GM18907 (cell line): ENCODE results near the gene MUC16.
"Not testable (repeated sequence)": the region's sequence is repeated elsewhere in the genome, so short reads cannot be mapped to it uniquely, and the experiment has no call there.

Experiments used
- ATAC-seq: cut with Tn5 transposase; IDR thresholded peaks from one replicate; pipeline ENCODE4 v1.9.1; 2021; ENCODE audit warnings: mild to moderate bottlenecking, moderate library complexity; ENCODE audit not compliant: unreplicated experiment

Gene MUC16

DNA sequence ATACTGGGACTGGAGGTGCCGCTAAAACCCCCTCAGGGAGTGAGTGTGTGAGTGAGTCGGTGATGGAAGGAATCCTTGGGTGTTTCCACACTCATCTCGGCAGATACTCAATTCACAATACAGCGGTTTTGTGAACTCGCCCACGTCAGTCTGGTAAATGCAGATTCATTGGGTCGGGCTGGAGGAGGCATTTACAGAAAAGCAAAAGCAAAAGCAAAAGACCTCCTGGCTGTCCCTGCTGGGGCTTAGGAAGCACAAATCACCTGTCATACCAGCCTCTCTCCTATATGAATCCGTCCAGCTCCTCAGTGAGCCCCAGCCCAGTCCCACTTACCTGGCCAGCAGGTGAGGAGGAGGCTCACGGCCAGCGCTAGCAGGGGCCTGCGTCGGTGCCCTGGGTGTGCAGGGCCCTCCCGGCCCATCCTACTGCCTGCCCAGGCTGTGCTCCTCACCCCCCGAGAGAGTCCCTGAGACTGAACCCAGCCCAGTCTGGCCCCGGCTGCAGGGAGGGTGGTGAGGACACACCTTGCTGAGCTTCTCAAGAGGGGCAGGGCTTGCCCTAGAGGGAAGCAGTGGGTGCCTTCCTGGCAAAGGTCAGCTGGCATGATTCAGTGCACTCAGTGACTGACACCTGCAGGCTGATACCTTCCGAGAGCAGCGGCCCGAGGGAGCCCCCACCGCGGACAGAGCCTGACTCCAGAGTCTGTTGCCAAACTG is at the start of gene MUC16:
Gene MUC16 (minus strand): TSS at position 475 of the 717 bp plus-strand sequence.
- no peak for ATAC-seq

DNA sequence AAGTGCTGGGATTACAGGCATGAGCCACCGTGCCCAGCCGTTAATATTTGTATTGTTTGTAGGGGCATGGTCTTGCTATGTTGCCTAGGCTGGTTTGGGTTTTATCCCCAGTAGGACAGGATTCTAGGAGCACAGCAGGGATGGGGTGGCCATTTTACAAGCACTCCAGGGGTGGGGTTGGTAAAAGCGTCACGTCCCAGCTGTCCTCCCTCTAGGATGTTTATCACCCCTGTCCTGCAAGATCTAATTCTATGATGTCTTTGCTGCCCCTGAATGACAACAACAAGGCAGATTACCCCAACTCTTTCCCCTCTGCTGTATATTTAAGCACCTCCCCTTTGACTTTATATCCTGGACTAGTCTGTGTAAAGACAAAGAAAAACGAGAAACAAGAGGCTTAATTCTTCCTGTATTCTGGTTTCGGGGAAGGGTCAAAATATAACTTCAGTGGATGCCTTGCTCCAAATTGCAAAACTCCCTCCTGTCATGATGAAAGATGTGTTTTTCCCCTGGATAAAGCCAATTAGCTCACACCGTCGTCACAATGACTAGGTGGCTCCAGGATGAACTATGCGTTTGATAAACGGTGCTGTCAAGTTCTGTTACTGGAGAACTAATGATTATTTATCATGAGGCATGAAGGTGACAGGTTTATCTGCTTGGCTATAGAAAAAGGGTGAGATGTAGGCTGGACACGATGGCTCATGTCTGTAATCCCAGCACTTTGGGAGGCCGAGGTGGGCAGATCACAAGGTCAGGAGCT is 48.9 kb upstream of the MUC16 start:
- ATAC-seq: no peak

DNA sequence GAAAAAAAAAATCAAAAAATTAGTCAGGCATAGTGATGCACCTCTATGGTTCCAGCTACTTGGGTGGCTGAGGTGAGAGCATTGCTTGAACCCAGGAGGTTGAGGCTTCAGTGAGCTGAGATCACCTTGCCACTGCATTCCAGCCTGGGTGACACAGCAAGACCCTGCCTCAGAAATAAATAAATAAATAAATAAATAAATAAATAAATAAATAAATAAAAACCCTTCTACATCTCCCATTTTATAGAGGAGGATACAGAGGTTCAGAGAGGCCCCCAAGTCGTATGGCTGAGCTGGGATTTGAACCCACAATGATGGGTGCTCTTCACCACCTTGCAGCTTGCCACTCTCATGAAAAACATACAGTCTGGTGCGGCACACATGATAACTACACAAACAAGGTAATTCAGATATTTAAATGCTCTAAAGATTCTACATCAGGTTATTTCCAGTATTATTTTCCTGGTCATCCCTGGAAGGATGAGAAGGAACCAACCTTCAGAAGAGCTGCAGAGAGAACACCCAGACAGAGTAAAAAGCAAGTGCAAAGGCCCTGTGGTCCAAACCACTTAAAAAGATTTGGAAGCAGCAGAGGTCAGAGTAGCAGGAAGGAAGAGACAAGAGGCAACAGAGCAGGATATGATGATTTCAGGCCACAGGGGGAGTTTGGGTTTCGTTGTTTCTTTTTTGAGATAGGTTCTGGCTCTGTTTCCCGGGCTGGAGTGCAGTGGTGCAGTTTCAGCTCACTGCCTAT is 47.5 kb upstream of the MUC16 start:
- no peak for ATAC-seq

DNA sequence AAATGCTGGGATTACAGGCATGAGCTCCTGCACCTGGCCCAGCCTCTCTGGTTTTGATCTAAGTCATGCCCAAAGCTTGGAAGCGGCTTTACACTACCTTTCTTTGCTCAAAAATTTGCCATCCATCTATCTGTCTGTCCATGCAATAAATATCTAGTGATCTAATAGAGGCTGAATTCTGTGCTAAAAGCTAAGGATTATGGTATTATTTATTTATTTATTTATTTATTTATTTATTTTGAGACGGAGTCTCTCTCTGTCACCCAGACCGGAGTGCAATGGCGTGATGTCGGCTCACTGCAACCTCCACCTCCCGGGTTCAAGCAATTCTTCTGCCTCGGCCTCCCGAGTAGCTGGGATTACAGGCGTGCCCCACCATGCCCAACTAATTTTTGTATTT is 45.9 kb upstream of the MUC16 start:
- not testable (repeated sequence) for ATAC-seq

DNA sequence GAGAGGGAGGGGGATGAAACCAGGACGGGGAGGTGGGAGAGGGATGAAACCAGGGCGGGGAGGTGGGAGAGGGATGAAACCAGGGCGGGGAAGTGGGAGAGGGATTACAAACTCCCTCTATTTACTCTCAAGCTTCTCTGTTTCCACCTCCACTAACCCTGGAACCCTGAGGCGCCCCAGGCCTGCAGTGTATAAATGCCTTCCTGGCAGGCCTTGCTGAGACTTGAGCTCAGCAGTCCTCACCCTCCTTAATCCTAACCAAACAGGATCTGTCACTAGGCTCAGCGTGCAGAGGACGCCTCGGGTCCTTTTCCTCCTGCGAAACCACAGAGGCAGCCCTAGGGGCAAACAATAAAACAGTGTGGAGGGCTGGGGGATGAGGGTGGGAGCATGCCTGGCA is 44.6 kb upstream of the MUC16 start:
- ATAC-seq: no peak

DNA sequence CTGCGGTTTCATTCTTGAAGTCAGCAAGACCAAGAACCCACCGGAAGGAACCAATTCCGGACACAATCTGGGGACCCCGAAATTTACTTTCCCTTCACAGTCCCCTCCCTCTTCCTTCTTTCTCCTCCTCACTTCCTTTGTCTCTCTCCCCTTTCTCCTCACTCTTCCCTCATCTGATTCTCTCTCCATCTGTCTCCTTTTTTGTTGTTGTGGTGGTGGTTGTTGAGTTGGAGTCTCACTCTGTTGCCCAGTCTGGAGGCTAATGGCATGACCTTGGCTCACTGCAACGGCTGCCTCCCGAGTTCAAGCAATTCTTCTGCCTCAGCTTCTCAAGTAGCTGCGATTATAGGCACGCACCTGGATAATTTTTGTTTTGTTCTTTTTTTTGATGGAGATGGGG is 44.0 kb upstream of the MUC16 start:
- no peak for ATAC-seq

DNA sequence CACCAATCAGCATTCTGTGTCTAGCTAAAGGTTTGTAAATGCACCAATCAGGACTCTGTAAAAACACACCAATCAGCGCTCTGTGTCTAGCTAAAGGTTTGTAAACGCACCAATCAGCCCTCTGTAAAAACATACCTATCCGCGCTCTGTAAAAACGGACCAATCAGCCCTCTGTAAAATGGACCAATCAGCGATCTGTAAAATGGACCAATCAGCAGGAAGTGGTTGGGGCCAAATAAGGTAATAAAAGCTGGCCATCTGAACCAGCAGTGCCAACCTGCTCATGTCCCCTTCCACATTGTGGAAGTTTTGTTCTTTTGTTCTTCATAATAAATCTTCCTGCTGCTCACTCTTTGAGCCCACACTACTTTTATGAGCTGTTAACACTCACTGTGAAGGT is 43.5 kb upstream of the MUC16 start:
- not testable (repeated sequence) for ATAC-seq

DNA sequence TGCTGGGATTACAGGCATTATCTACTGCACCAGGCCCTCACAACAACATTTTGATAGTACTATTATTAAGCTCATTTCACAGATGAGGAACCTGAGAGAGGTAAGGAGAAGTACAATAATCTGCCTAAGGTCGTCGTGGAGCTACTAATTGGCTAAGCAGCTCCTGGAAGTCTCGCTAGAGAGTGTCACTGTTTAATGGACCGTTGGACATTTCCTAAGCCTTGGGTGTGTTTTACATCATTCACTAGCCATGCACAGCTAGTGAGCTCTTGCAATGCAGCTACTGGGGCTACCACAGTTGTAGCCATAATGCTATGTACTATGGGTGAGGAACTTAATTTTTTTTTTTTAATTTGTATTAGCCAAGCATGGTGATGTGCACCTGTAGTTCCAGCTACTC is 42.7 kb upstream of the MUC16 start:
- no peak for ATAC-seq

DNA sequence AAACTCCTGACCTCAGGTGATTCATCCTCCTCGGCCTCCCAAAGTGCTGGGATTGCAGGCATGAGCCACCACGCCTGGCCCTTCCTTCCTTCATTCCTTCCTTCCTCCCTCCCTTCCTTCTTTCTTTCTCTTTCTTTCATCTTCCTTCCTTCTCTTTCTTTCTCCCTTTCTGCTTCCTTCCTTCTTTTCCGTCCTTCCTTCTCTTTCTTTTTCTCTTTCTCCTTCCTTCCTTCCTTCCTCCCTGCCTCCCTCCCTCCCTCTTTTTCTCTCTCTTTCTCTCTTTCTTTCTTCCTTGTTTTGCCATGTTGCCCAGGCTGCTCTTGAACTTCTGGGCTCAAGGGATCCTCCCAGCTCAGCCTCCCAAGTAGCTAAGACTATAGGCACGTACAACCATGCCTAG is 36.5 kb upstream of the MUC16 start:
- ATAC-seq: no peak

DNA sequence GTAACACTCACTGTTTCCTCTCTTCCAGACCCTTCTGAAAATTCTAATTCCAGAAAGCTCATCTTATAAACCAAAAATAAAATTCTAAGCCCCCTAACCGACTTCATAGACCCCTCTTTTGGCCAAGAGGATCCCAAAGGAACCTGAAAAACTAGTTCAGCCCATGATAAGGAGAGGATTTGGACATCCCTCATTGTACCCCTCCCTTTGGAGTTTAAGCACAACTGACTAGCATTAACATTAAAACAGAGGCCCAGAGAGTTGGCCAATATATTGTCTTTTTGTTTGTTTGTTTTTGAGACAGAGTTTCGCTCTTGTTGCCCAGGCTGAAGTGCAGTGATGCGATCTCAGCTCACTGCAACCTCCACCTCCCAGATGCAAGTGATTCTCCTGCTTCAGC is 34.2 kb upstream of the MUC16 start:
- ATAC-seq: no peak

DNA sequence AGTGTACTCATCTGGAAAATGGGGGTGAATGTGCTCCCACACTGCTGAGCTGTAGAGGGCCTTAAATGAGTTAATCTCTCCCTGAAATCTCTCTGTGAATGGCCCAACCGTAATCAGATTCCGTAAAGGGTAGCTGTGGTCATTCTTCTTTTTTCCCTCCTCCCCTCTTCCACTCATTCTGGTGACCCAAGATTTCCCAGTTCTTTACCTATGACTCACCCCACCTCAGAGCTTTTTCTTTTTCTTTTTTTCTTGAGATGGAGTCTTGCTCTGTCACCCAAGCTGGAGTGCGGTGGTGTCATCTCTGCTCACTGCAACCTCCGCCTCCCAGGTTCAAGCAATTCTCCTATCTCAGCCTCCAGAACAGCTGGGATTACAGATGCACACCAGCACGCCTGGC is 33.3 kb upstream of the MUC16 start:
- ATAC-seq: no peak

DNA sequence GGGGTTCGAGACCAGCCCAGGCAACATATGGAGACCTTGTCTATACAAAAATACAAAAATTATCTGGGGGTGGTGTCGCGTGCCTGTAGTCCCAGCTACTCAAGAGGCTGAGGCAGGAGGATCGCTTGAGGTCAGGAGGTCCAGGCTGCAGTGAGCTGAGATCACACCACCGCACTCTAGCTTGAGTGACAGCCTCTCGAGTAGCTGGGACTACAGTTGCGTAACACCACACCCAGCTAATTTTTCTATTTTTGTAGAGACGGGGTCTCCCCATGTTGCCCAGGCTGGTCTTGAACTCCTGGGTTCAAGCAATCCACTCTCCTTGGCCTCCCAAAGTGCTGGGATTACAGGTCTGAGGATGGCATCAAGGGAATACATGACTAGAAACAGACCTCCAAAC is 30.8 kb upstream of the MUC16 start:
- ATAC-seq: no peak

DNA sequence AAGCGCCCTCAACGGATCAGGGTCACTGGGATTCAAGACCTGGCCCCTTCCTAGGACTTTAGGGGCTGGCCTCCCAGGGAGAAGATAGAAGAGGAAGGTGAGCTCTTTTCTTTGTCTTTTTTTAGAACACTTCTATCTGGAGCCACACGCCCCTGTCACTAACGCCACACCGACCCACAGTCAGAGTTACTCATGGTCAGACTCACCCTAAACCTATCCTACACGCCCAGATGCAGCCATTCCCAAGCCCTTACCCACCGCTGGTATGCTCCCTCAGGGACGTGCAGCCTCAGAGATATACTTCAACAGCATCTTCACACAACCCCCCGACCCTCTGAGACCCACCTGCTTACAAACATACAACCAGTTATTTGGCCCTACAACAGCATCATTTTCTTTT is 29.9 kb upstream of the MUC16 start:
- no peak for ATAC-seq

DNA sequence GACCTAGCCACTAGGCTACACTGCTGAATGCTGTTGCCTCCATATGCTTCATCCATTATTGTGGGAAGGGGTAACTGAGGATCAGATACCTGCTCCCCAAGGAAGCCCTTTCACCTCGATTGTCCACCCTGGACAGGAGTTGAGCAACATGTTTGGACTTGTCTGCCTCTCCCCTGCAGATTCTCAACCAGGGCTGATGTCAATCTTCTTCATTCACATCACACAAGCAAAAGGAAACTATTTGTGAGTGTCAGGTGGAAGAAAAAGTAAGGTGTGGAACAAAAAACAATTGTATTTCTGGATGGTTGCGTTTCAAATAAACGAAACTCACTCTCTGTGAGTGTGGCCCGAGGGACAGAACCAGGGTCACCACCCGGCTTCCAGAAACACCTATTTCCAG is 29.5 kb upstream of the MUC16 start:
- ATAC-seq: no peak

DNA sequence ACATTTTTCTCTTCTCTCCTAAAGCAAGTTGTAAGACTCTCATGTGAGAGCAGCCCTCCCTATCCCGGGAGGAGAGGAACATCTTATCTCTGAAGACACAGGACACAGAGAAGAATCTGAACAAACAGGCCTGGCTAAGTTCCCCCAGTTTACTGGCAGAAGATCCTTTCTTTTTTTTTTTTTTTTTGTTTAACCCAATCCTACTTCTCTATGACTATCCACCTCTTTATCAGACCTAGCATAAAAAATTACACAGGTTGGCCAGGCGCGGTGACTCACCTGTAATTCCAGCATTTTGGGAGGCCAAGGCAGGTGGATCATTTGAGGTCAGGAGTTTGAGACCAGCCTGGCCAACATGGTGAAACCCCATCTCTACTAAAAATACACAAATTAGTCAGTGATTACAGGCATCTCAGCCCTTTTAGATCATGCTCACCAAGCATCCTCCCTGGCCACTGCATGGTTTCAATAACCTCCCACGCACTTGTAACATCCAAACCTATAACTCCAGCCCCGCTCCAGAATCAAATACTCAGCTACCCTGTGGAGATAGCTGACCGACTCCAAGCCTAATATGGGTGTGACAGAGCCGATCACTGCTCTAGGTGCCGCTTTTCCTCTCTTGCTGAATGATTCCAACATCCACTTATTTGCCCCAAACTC is 27.3 kb upstream of the MUC16 start:
- no peak for ATAC-seq

DNA sequence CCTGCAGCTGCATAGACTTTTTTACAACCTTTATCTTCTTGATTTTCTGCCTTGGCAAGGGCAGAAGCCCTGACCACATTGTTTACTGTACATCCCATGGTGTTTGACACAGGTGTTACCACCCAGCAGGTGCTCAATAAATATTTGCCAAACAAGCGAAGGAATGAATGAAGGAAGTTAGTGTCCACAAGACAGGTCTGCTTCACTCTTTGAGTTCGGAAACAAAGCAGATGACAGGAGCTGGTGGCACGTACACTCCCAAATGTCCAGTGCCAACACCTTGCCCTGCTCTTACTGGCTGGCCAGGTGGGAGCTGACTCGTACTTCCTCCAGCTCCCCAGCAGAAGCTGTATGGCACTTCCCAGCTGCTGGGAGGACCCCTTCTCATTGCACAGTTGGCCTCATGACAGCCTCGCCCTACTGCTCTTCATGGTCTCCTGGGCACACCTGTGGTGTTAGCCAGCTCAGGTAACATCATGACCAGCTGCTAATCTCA is 22.0 kb upstream of the MUC16 start:
- ATAC-seq: no peak

DNA sequence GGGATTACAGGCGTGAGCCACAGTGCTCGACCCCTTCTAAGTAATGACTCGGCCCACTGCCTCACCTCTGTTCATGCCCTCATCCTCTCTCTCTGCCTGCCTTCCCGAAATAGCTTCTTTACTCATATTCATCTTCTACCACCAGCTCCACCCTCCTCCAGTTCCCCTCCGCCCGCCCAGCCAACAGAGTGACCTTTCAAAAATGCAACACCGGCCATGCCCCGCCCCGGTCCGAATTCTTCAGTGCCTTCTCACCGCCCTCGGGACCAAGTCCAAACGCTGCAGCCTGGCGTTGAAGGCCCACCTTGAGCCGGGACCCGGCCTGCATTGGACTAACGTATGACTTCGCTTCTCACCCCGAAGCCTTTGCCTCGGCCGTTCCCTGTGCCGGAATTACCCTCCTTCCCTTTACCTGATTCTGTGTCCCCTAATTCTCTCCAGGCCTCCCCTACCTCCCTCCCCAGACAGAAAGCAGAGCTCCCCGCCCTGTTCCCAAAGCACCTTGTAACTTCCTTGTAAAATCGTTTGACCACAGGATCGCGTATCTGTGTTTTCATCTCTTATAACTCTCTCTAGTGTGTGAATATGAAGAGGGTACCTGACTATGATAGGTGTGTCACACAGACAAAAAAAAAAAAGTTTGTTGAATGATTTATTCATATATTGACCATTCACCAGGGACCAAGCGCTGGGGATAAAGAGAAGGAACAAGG is 8.1 kb upstream of the MUC16 start:
- ATAC-seq: no peak

DNA sequence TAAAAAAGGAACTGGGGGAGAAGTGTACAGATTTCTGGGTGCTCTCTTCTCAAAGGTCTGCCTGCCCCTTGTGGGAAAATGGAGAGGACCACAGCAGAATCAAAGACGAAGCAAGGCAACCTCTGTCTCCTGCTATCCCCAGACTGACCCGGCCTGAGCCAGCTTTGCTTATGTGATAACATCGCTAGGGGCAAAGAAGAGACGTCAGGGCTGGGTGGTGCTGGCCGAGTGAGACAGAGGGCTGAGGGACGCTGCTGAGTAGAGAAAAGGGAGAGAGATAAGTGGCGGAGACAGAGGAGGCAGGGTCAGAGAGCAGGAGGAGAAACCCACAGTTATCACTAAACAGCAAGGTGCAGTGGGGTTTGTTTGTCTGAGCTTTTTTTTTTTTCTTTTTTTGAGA is 4.6 kb upstream of the MUC16 start:
- ATAC-seq: no peak

DNA sequence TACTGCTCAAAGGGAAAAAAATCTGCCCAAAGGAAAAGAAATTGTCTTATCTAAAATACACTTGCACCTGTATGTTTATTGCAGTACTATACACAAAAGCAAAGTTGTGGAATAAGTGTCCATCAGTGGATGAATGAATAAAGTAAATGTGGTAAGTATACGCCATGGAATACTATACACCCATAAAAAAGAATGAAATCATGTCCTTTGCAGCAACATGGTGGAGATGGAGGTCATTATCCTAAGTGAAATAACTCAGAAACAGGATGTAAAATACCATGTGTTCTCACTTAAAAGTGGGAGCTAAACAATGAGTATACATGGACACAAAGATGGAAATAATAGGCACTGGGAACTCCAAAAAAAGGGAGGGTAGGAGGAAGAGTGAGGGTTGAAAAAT is 3.8 kb upstream of the MUC16 start:
- ATAC-seq: no peak

DNA sequence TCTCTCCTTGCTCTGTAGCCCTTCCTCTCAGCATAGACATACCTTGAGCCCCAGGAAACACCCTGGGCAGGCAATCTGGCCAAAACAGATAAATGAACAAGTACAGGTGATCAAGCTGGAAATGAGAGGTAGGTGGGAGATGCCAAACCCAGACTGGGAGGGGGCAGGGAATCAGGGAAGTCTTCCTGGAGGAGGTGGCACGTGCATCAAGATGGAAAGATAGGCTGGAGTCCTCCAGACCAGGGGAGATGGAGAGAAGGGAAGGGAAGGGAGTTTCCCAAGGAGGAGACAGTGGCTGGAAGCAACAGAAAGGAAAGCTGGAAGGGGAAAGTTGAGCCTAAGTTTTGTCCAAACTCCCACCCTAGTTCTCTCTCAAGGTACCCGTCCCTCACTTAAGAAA is 1.7 kb upstream of the MUC16 start:
- ATAC-seq: no peak

DNA sequence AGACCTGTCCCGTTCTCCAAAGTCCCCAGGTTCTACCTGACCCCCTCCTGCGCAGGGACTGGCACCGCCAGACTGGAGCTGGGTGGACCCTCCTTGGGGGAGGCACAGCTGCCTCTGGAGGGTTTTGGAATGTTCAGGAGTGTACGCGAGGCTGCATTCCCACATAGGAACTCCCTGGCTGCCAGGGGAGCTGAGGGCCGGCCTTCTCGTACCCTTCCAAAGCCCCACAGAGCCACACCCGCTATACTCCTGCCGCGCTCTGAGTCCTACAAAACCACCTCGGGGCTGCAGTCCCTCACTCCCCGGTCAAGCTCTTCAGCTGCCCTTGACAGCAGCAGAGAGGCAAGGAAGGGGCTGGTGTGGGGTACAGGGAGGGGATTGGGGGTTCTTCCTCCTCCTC is 484 bp upstream of the MUC16 start:
- no peak for ATAC-seq
